PC-3 (cell line): ENCODE results near the gene WAC.

Source experiments
- CTCF ChIP-seq: fragments of 300-600 bp; sonication (generic); conservative IDR thresholded peaks from 2 replicates; pipeline ENCODE4 v1.5.1; 2017; ENCODE audit warnings: antibody characterized with exemption, low read depth, mild to moderate bottlenecking, low read length
- EZH2 ChIP-seq: fragments of 300-600 bp; sonication (generic); IDR thresholded peaks from one replicate; pipeline ENCODE4 v1.6.1; 2017; ENCODE audit warnings: antibody characterized with exemption, mild to moderate bottlenecking, low read length; ENCODE audit not compliant: unreplicated experiment

GRCh38 chr10:28600056-28600455 is 67.1 kb downstream of the WAC start:
- TF ChIP-seq CTCF (no peak), EZH2 (no peak)
